ENCODE measurements around the gene OR6Y1. TPM values are rescaled to one million over a fixed set of nuclear protein-coding genes. Genes with fewer than 3 reads are reported as not detected.

The OR6Y1 gene, protein sequence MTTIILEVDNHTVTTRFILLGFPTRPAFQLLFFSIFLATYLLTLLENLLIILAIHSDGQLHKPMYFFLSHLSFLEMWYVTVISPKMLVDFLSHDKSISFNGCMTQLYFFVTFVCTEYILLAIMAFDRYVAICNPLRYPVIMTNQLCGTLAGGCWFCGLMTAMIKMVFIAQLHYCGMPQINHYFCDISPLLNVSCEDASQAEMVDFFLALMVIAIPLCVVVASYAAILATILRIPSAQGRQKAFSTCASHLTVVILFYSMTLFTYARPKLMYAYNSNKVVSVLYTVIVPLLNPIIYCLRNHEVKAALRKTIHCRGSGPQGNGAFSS
- total RNA-seq (not detected), polyA plus RNA-seq (under 1 TPM in 1 of 2 donors, not detected in 1; 0.50 TPM)
- long read RNA-seq, donor 1 = 0 reads
- long read RNA-seq, donor 2 = 0 reads

DNA sequence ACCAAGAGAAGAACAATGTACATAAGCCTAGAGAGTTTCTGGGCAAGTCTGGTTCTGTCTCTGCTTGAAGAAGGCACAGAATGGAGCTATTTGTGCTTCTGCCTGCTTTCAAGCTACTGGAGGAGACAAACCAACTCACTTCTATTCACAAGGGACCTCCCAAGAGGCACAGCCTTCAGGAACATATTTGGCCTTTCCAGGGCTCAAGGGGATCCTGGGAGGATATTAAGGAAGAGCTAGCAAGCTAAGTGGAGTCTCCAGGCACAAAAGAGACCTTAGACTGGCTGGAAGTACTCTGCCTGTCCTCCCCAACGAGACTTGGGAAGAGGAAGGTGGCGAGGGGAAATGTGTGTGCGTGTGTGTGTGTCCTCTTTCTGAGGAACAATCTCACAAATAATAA is at the start of gene OR6Y1:
TSS of gene OR6Y1 (minus strand) at position 54 of the 400 bp plus-strand sequence. CDS start 6,300 bp downstream, outside the sequence.
- H3K27ac ChIP-seq (ENCODE audit: low read depth in 1 of 2, low read length in 2 of 2) = no peak within 1 kb of the TSS
- WGBS, 2 donors = 88 to 93% methylated on average over 3 of the region's 3 CpGs
- no peaks in the 10 kb centered on the region for H3K4me1 ChIP-seq (ENCODE audit: control insufficient read depth in 1 of 2, insufficient read depth in 2 of 2, low read length in 2 of 2)
- no peak for DNase-seq
- H3K36me3 ChIP-seq (ENCODE audit: control insufficient read depth in 1 of 2, insufficient read depth in 2 of 2, low read length in 1 of 2) = no peaks in the 10 kb centered on the region
- intact Hi-C loops (cut with DNase I) = no loop called here
- peaks cover 3% of the 10 kb centered on the region for H3K9me3 ChIP-seq (ENCODE audit: control insufficient read depth, low read length)
- H3K4me3 ChIP-seq (ENCODE audit: low read length in 2 of 2) = no peak within 1 kb of the TSS
- H3K27me3 ChIP-seq (ENCODE audit: control insufficient read depth in 1 of 2, insufficient read depth in 2 of 2, low read length in 1 of 2) = no peaks in the 10 kb centered on the region
- ATAC-seq (ENCODE audit: low FRiP score) = no peak

GRCh38 chr1:158600735-158601134 is 46.5 kb upstream of the OR6Y1 start:
- Histone ChIP-seq H3K9me3 (ENCODE audit: control insufficient read depth, low read length) (peaks cover 8% of the 10 kb centered on the region), H3K27ac (ENCODE audit: low read depth in 1 of 2, low read length in 2 of 2) (no peak overlapping the region), H3K4me1 (ENCODE audit: control insufficient read depth in 1 of 2, insufficient read depth in 2 of 2, low read length in 2 of 2) (no peaks in the 10 kb centered on the region), H3K36me3 (ENCODE audit: control insufficient read depth in 1 of 2, insufficient read depth in 2 of 2, low read length in 1 of 2) (no peaks in the 10 kb centered on the region), H3K4me3 (ENCODE audit: low read length in 2 of 2) (no peak overlapping the region), H3K27me3 (ENCODE audit: control insufficient read depth in 1 of 2, insufficient read depth in 2 of 2, low read length in 1 of 2) (no peaks in the 10 kb centered on the region)
- DNase-seq (no peak), ATAC-seq (ENCODE audit: low FRiP score) (no peak)
- 47 to 95% methylated on average over 2 of the region's 2 CpGs for WGBS, 2 donors
- intact Hi-C loops (cut with DNase I) = no loop called here

DNA sequence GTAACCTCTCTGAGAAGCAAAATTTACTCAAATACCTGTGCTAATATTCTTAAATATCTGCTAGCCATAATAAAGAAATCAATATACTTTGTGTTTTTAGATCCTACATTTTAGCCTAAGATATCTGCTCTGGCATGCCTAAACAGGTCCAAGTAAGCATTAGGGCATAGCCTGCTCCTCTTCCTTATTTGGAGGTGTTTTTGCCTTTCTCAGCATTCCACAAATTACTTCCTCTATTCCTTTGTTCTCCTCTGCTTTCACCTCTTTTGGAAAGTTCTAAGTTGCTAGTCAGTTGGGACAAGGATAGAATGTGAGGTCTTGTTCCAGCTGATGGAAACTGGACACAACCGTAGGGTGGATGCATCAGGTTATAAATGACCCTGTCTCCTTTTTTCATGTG is 32.7 kb upstream of the OR6Y1 start:
- H3K36me3 ChIP-seq (ENCODE audit: control insufficient read depth in 1 of 2, insufficient read depth in 2 of 2, low read length in 1 of 2) = no peaks in the 10 kb centered on the region
- H3K9me3 ChIP-seq (ENCODE audit: control insufficient read depth, low read length) = peaks cover 3% of the 10 kb centered on the region
- no peaks in the 10 kb centered on the region for H3K4me1 ChIP-seq (ENCODE audit: control insufficient read depth in 1 of 2, insufficient read depth in 2 of 2, low read length in 2 of 2)
- H3K27ac ChIP-seq (ENCODE audit: low read depth in 1 of 2, low read length in 2 of 2) = no peak overlapping the region
- intact Hi-C loops (cut with DNase I) = no loop called here
- WGBS, 2 donors = 72 to 77% methylated on average over 1 of the region's 1 CpG
- ATAC-seq (ENCODE audit: low FRiP score) (no peak), DNase-seq (no peak)
- H3K27me3 ChIP-seq (ENCODE audit: control insufficient read depth in 1 of 2, insufficient read depth in 2 of 2, low read length in 1 of 2) = no peaks in the 10 kb centered on the region
- H3K4me3 ChIP-seq (ENCODE audit: low read length in 2 of 2) = no peak overlapping the region

GRCh38 chr1:158583962-158584361 is 29.8 kb upstream of the OR6Y1 start:
- WGBS, 2 donors = 64 to 68% methylated on average over 4 of the region's 4 CpGs
- DNase-seq (no peak), ATAC-seq (ENCODE audit: low FRiP score) (no peak)
- Histone ChIP-seq H3K4me3 (ENCODE audit: low read length in 2 of 2) (no peak overlapping the region), H3K27ac (ENCODE audit: low read depth in 1 of 2, low read length in 2 of 2) (no peak overlapping the region), H3K9me3 (ENCODE audit: control insufficient read depth, low read length) (peaks cover 4% of the 10 kb centered on the region), H3K27me3 (ENCODE audit: control insufficient read depth in 1 of 2, insufficient read depth in 2 of 2, low read length in 1 of 2) (no peaks in the 10 kb centered on the region), H3K4me1 (ENCODE audit: control insufficient read depth in 1 of 2, insufficient read depth in 2 of 2, low read length in 2 of 2) (no peaks in the 10 kb centered on the region), H3K36me3 (ENCODE audit: control insufficient read depth in 1 of 2, insufficient read depth in 2 of 2, low read length in 1 of 2) (no peaks in the 10 kb centered on the region)
- intact Hi-C loops (cut with DNase I) = no loop called here

GRCh38 chr1:158579733-158580132 is 25.5 kb upstream of the OR6Y1 start, which contains the start of gene OR10X1:
Gene OR10X1, minus strand, starts transcription at chr1:158579899. Its CDS starts 0 bp downstream, at chr1:158579899.
- no peak for DNase-seq
- Histone ChIP-seq H3K9me3 (ENCODE audit: control insufficient read depth, low read length) (peaks cover 1% of the 10 kb centered on the region), H3K4me3 (ENCODE audit: low read length in 2 of 2) (no peak within 1 kb of the TSS), H3K27me3 (ENCODE audit: control insufficient read depth in 1 of 2, insufficient read depth in 2 of 2, low read length in 1 of 2) (no peaks in the 10 kb centered on the region), H3K27ac (ENCODE audit: low read depth in 1 of 2, low read length in 2 of 2) (no peak within 1 kb of the TSS), H3K36me3 (ENCODE audit: control insufficient read depth in 1 of 2, insufficient read depth in 2 of 2, low read length in 1 of 2) (no peaks in the 10 kb centered on the region), H3K4me1 (ENCODE audit: control insufficient read depth in 1 of 2, insufficient read depth in 2 of 2, low read length in 2 of 2) (no peaks in the 10 kb centered on the region)
- 60 to 64% methylated on average over 1 of the region's 1 CpG for WGBS, 2 donors
- ATAC-seq (ENCODE audit: low FRiP score) = no peak
- intact Hi-C loops (cut with DNase I) = no loop called here

GRCh38 chr1:158577561-158577960 is 23.4 kb upstream of the OR6Y1 start:
- intact Hi-C loops (cut with DNase I) = no loop called here
- DNase-seq = no peak
- WGBS, 2 donors = 78% methylated on average over 3 of the region's 3 CpGs

GRCh38 chr1:158572226-158572625 is 18.0 kb upstream of the OR6Y1 start:
- no peaks in the 10 kb centered on the region for H3K4me1 ChIP-seq (ENCODE audit: control insufficient read depth in 1 of 2, insufficient read depth in 2 of 2, low read length in 2 of 2)

More at GRCh38 chr1:158577561-158577960, 23.4 kb upstream of the OR6Y1 start:
- Histone ChIP-seq H3K27ac (ENCODE audit: low read depth in 1 of 2, low read length in 2 of 2) (no peak overlapping the region), H3K36me3 (ENCODE audit: control insufficient read depth in 1 of 2, insufficient read depth in 2 of 2, low read length in 1 of 2) (no peaks in the 10 kb centered on the region), H3K4me1 (ENCODE audit: control insufficient read depth in 1 of 2, insufficient read depth in 2 of 2, low read length in 2 of 2) (no peaks in the 10 kb centered on the region), H3K9me3 (ENCODE audit: control insufficient read depth, low read length) (peaks cover 1% of the 10 kb centered on the region), H3K27me3 (ENCODE audit: control insufficient read depth in 1 of 2, insufficient read depth in 2 of 2, low read length in 1 of 2) (no peaks in the 10 kb centered on the region), H3K4me3 (ENCODE audit: low read length in 2 of 2) (no peak overlapping the region)
- no peak for ATAC-seq (ENCODE audit: low FRiP score)

DNA sequence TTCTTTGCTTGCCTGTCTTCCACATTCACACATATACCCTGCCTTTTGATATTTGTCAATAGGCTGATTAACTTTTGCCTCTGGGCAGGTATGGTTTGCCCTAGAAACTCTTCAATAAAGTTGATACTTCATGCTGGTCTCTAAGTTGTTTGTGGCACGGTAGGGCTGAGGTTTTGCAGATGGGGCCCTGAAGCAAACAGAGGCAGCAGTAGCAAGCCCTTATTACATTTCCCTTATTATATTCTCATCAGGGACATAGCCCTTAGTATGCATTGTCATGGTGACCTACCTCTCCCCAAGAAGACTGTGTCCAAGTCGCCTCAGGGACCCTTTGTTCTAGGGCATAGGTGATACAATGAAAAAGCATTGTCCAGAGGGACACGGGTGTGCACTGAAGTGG is 16.3 kb upstream of the OR6Y1 start, which contains the start of gene OR6P1:
TSS of gene OR6P1 (minus strand) at position 101 of the 400 bp plus-strand sequence. CDS start 6,976 bp downstream, outside the sequence.
- intact Hi-C loops (cut with DNase I) = no loop called here
- 75% methylated on average over 3 of the region's 3 CpGs for WGBS, 2 donors
- ATAC-seq (ENCODE audit: low FRiP score) = no peak

More at GRCh38 chr1:158572226-158572625, 18.0 kb upstream of the OR6Y1 start:
- ATAC-seq (ENCODE audit: low FRiP score) = no peak
- intact Hi-C loops (cut with DNase I) = no loop called here
- Histone ChIP-seq H3K36me3 (ENCODE audit: control insufficient read depth in 1 of 2, insufficient read depth in 2 of 2, low read length in 1 of 2) (no peaks in the 10 kb centered on the region), H3K9me3 (ENCODE audit: control insufficient read depth, low read length) (no peaks in the 10 kb centered on the region), H3K27ac (ENCODE audit: low read depth in 1 of 2, low read length in 2 of 2) (no peak overlapping the region), H3K27me3 (ENCODE audit: control insufficient read depth in 1 of 2, insufficient read depth in 2 of 2, low read length in 1 of 2) (no peaks in the 10 kb centered on the region), H3K4me3 (ENCODE audit: low read length in 2 of 2) (no peak overlapping the region)
- WGBS, 2 donors = 81 to 87% methylated on average over 1 of the region's 1 CpG
- no peak for DNase-seq

DNA sequence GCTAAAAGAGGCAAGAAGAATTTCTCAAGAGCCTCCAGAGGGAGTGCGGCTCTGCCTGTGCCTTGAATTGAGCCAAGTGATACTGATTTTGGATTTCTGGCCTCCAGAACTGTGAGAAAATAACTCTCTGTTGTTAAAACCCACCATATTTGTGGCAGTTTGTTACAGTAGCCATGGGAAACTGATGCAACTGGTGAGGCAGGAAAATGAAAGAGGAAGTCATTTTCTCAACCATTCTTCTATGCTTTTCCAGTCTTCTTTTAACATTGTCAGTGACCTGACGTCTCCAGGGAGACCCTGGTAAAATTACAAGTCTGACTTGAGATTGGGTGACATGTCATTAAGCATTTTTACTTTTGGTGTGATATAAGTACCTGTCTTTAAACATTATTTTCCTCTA is 10.4 kb upstream of the OR6Y1 start:
- no peaks in the 10 kb centered on the region for H3K4me1 ChIP-seq (ENCODE audit: control insufficient read depth in 1 of 2, insufficient read depth in 2 of 2, low read length in 2 of 2)
- WGBS, 2 donors = 44 to 46% methylated on average over 2 of the region's 2 CpGs
- ATAC-seq (ENCODE audit: low FRiP score) (no peak), DNase-seq (no peak)
- no peak overlapping the region for H3K4me3 ChIP-seq (ENCODE audit: low read length in 2 of 2)
- intact Hi-C loops (cut with DNase I) = no loop called here
- H3K36me3 ChIP-seq (ENCODE audit: control insufficient read depth in 1 of 2, insufficient read depth in 2 of 2, low read length in 1 of 2) = no peaks in the 10 kb centered on the region
- H3K9me3 ChIP-seq (ENCODE audit: control insufficient read depth, low read length) = no peaks in the 10 kb centered on the region
- H3K27ac ChIP-seq (ENCODE audit: low read depth in 1 of 2, low read length in 2 of 2) = no peak overlapping the region
- no peaks in the 10 kb centered on the region for H3K27me3 ChIP-seq (ENCODE audit: control insufficient read depth in 1 of 2, insufficient read depth in 2 of 2, low read length in 1 of 2)

More for the DNA sequence above, 16.3 kb upstream of the OR6Y1 start, which contains the start of gene OR6P1:
- DNase-seq = no peak
- Histone ChIP-seq H3K27ac (ENCODE audit: low read depth in 1 of 2, low read length in 2 of 2) (no peak within 1 kb of the TSS), H3K36me3 (ENCODE audit: control insufficient read depth in 1 of 2, insufficient read depth in 2 of 2, low read length in 1 of 2) (no peaks in the 10 kb centered on the region), H3K9me3 (ENCODE audit: control insufficient read depth, low read length) (no peaks in the 10 kb centered on the region), H3K4me1 (ENCODE audit: control insufficient read depth in 1 of 2, insufficient read depth in 2 of 2, low read length in 2 of 2) (no peaks in the 10 kb centered on the region), H3K27me3 (ENCODE audit: control insufficient read depth in 1 of 2, insufficient read depth in 2 of 2, low read length in 1 of 2) (no peaks in the 10 kb centered on the region), H3K4me3 (ENCODE audit: low read length in 2 of 2) (no peak within 1 kb of the TSS)

Data from aorta (tissue), 5 donors.